Measurements from ENCODE around the gene CSF3R. TPM values are rescaled to one million over a fixed set of nuclear protein-coding genes. Genes with fewer than 3 reads are reported as not detected.
"Not testable (repeated sequence)": the region's sequence is repeated elsewhere in the genome, so short reads cannot be mapped to it uniquely, and the experiment has no call there.

CSF3R gene
- total RNA-seq, 2 donors from 2014 or later: 3.4 to 9.3 TPM

DNA sequence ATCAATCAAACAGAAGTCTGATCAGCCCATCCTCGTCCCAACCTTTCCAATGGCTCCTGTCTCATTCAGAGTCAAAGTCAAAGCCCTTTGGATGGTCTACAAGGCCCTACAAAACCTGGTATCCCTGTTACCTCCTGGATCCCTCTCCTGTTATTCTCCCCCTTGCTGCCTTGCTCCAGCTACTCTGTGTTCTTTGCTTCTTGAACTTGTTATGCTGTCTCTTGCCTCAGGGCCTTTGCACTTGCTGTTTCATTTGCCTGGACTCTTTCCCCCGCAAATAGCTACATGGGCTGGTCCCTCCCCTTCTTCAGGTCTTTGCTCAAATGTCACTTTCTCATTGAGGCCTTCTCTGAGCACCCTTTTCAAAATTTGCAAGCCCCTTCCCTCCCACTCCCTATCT, 1.4 kb upstream of the CSF3R start:
- Histone ChIP-seq H3K9me3 (no peaks in the 10 kb centered on the region), H3K27me3 (no peaks in the 10 kb centered on the region), H3K4me1 (peaks cover 0 to 12% of the 10 kb centered on the region in 2 donors), H3K36me3 (no peaks in the 10 kb centered on the region), H3K27ac (no peak overlapping the region), H3K4me3 (no peak overlapping the region)
- DNase-seq (ENCODE audit: low spot score): no peak
- TF ChIP-seq, protein P1, sequence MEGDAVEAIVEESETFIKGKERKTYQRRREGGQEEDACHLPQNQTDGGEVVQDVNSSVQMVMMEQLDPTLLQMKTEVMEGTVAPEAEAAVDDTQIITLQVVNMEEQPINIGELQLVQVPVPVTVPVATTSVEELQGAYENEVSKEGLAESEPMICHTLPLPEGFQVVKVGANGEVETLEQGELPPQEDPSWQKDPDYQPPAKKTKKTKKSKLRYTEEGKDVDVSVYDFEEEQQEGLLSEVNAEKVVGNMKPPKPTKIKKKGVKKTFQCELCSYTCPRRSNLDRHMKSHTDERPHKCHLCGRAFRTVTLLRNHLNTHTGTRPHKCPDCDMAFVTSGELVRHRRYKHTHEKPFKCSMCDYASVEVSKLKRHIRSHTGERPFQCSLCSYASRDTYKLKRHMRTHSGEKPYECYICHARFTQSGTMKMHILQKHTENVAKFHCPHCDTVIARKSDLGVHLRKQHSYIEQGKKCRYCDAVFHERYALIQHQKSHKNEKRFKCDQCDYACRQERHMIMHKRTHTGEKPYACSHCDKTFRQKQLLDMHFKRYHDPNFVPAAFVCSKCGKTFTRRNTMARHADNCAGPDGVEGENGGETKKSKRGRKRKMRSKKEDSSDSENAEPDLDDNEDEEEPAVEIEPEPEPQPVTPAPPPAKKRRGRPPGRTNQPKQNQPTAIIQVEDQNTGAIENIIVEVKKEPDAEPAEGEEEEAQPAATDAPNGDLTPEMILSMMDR (IDR thresholded peaks at IDR 0.05): no peak

DNA sequence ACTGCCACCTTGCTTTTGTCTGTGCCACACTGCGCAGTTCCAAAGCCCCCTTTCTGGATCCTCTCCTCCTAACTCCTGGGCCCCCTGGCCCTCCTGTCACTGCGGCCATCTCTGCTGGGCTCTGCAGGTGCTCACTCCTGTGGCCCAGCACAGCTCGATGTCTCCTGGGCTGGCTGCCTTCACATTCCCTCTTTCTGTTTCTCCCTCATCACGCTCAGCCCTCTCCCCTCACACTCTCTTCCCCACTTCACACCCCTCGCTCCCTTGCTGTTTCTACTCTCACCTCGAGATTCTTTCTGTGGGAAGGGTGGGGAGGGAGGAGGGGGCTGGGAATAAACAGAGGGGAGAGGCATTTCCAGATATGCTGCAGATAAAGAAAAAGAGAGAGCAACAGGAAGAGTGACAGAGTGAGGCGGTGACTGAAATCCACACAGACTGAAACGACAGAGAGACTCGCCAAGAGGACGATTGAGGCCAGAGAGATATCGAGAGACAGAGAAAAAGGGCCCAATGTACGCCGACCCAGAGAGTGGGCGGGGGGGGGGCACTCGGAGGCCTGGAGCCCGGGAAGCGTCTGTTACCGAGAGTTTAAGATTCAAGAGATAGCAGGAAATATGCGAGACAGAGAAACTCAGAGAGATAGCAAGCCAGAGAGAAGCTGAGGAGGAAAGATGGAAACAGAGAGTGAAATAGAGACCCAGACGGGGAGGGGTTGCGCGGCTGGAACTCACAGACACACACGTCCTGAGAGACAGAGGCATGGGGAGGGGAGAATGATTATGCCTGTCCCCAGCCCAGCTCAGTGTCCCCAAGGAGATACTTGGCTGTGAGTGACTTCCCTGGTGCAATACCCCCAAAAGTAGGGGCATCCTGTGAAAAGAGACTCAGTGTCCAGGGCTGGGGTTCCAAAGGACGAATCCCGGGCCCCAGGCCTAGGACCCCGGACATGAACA, 666 bp downstream of the CSF3R start:
- Histone ChIP-seq H3K27ac (peak overlapping the region in 1 of 2 donors; percentile 11), H3K36me3 (no peaks in the 10 kb centered on the region), H3K9me3 (no peaks in the 10 kb centered on the region), H3K4me3 (peak overlapping the region; percentile 9 to 24), H3K4me1 (peaks cover 0 to 12% of the 10 kb centered on the region in 2 donors), H3K27me3 (no peaks in the 10 kb centered on the region)
- TF ChIP-seq, protein P1 (IDR thresholded peaks at IDR 0.05): no peak
- DNase-seq (ENCODE audit: low spot score): no peak

DNA sequence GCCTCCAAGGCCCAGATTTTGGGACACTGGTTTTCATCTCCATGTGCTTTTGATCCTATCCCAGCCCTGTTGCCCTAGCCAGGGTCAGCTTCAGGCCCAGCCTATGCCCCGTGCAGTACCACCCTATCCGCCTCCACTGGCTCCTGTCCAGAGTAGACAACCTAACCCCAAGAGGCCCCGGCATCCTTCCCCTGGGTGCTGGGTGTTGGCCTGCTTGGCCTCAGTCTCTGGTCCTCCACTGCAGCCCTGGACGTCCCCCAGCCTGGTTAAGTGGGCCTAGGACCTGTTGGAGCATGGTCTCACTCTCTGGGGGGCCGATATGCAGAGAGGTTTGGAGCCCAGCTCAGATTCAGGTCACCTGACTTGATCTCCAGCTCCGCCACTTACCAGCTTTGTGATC, 1.6 kb downstream of the CSF3R start:
- peaks cover 0 to 12% of the 10 kb centered on the region in 2 donors for H3K4me1 ChIP-seq
- no peak overlapping the region for H3K27ac ChIP-seq
- H3K36me3 ChIP-seq: no peaks in the 10 kb centered on the region
- no peak overlapping the region for H3K4me3 ChIP-seq
- H3K27me3 ChIP-seq: no peaks in the 10 kb centered on the region
- no peaks in the 10 kb centered on the region for H3K9me3 ChIP-seq
- no peak for DNase-seq (ENCODE audit: low spot score)
- TF ChIP-seq, protein P1 (IDR thresholded peaks at IDR 0.05): no peak

DNA sequence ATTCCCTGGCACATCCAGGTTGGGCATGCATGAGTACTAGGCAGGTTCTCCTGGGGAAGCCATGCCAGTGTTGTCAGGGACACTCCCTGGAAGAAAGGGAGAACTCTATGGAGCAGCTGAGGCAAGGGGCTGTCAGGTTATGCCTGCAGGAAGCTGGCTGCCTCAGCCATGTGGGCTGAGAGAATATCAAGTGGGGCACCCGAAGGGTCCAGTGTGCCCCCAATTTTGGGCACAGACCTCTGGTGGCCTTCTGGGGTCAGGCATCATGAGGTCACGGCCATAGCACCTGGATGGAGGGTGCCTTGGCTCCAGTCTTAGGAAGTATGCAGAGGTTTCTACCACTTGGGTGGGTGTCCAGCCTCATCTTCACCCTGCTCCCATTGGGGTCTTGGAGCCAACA, 2.6 kb downstream of the CSF3R start:
- peaks cover 0 to 12% of the 10 kb centered on the region in 2 donors for H3K4me1 ChIP-seq
- no peak overlapping the region for H3K27ac ChIP-seq
- TF ChIP-seq, protein P1 (IDR thresholded peaks at IDR 0.05): no peak
- H3K4me3 ChIP-seq: no peak overlapping the region
- no peaks in the 10 kb centered on the region for H3K9me3 ChIP-seq
- H3K36me3 ChIP-seq: no peaks in the 10 kb centered on the region
- no peak for DNase-seq (ENCODE audit: low spot score)
- H3K27me3 ChIP-seq: no peaks in the 10 kb centered on the region

- Histone ChIP-seq H3K27me3 (no peaks in the 10 kb centered on the region), H3K4me1 (peaks cover 0 to 12% of the 10 kb centered on the region in 2 donors), H3K4me3 (no peak overlapping the region), H3K27ac (no peak overlapping the region), H3K36me3 (no peaks in the 10 kb centered on the region), H3K9me3 (no peaks in the 10 kb centered on the region)
- TF ChIP-seq, protein P1 (IDR thresholded peaks at IDR 0.05): no peak
- no peak for DNase-seq (ENCODE audit: low spot score)
Measured at GRCh38 chr1:36479505-36480051, 3.1 kb downstream of the CSF3R start.

- not testable (repeated sequence) for H3K27me3 ChIP-seq; H3K36me3 ChIP-seq; H3K9me3 ChIP-seq; DNase-seq (ENCODE audit: low spot score); H3K4me3 ChIP-seq; H3K27ac ChIP-seq
- H3K4me1 ChIP-seq: peaks cover 0 to 12% of the 10 kb centered on the region in 2 donors
Measured at GRCh38 chr1:36477615-36478014, 5.1 kb downstream of the CSF3R start.

Measured in right atrium auricular region (tissue), 2 donors.